GM23338 (cell line): Measurements from ENCODE around the gene SMYD3. TPM values are rescaled to one million over a fixed set of nuclear protein-coding genes. Genes with fewer than 3 reads are reported as not detected.

Source experiments
- ATAC-seq: fragments of 200-7000 bp; cut with Tn5 transposase; 3 replicates; pipeline ENCODE4 v1.9.1; 2020
- DNase-seq: peaks from one replicate; pipeline ENCODE4 v3.0.0-alpha.2; 2015; ENCODE audit warnings: low spot score
- H2AFZ ChIP-seq: fragments of 200-600 bp; sonication (generic); 2 replicates; pipeline ENCODE4 v1.8.0; 2016; ENCODE audit warnings: antibody characterized with exemption, mild to moderate bottlenecking, moderate library complexity
- H3F3A ChIP-seq: fragments of 200-600 bp; sonication (generic); replicated peaks from 2 replicates; pipeline ENCODE4 v1.8.0; 2017; ENCODE audit warnings: antibody characterized with exemption, mixed run types, low read depth
- H3K27ac ChIP-seq: fragments of 200-600 bp; sonication (generic); 2 replicates; pipeline ENCODE4 v1.6.1; 2016; ENCODE audit warnings: low read depth
- H3K27me3 ChIP-seq: fragments of 200-600 bp; sonication (generic); 2 replicates; pipeline ENCODE4 v1.8.0; 2016; ENCODE audit warnings: mild to moderate bottlenecking, mixed run types, moderate library complexity; ENCODE audit not compliant: insufficient read depth
- H3K36me3 ChIP-seq: fragments of 200-600 bp; sonication (generic); 2 replicates; pipeline ENCODE4 v1.8.0; 2016; ENCODE audit warnings: mild to moderate bottlenecking; ENCODE audit not compliant: insufficient read depth
- H3K4me1 ChIP-seq: fragments of 200-600 bp; sonication (generic); 2 replicates; pipeline ENCODE4 v1.8.0; 2016; ENCODE audit warnings: mild to moderate bottlenecking, moderate library complexity; ENCODE audit not compliant: insufficient read depth
- H3K4me2 ChIP-seq: fragments of 200-600 bp; sonication (generic); 2 replicates; pipeline ENCODE4 v1.7.1; 2017; ENCODE audit warnings: mixed run types
- H3K4me3 ChIP-seq: fragments of 200-600 bp; sonication (generic); 2 replicates; pipeline ENCODE4 v1.6.1; 2016; ENCODE audit warnings: mixed run types
- H3K79me2 ChIP-seq: fragments of 200-600 bp; sonication (generic); replicated peaks from 2 replicates; pipeline ENCODE4 v1.8.0; 2017; ENCODE audit warnings: mild to moderate bottlenecking; ENCODE audit not compliant: insufficient read depth
- H3K9me2 ChIP-seq: fragments of 200-600 bp; sonication (generic); 2 replicates; pipeline ENCODE4 v1.8.0; 2017; ENCODE audit not compliant: insufficient read depth
- H4K20me1 ChIP-seq: fragments of 200-600 bp; sonication (generic); replicated peaks from 2 replicates; pipeline ENCODE4 v1.8.0; 2017; ENCODE audit warnings: mild to moderate bottlenecking; ENCODE audit not compliant: insufficient read depth
- H3K27ac Mint-ChIP-seq: 2 replicates; pipeline ENCODE4 v1.8.0; 2020; ENCODE audit warnings: inconsistent platforms, mild to moderate bottlenecking, moderate library complexity, mixed read lengths
- H3K27me3 Mint-ChIP-seq: 3 replicates; pipeline ENCODE4 v1.8.0; 2022; ENCODE audit warnings: low read depth, mild to moderate bottlenecking, moderate library complexity, mixed read lengths, inconsistent platforms; ENCODE audit not compliant: insufficient read depth, poor library complexity
- H3K36me3 Mint-ChIP-seq: 3 replicates; pipeline ENCODE4 v1.8.0; 2021; ENCODE audit warnings: low read depth, mild to moderate bottlenecking, inconsistent platforms, moderate library complexity, mixed read lengths
- H3K4me1 Mint-ChIP-seq: 3 replicates; pipeline ENCODE4 v1.8.0; 2020; ENCODE audit warnings: mild to moderate bottlenecking, inconsistent platforms, mixed read lengths
- H3K4me3 Mint-ChIP-seq: 3 replicates; pipeline ENCODE4 v1.8.0; 2021; ENCODE audit warnings: moderate library complexity, mild to moderate bottlenecking, inconsistent platforms, mixed read lengths
- H3K9me3 Mint-ChIP-seq: 3 replicates; pipeline ENCODE4 v1.8.0; 2020; ENCODE audit warnings: moderate library complexity, mild to moderate bottlenecking, inconsistent platforms, mixed read lengths
- EZH2 ChIP-seq: fragments of 200-600 bp; sonication (generic); IDR thresholded peaks from one replicate; pipeline ENCODE4 v1.8.0; 2017; ENCODE audit warnings: antibody characterized with exemption, mild to moderate bottlenecking, low read depth; ENCODE audit not compliant: unreplicated experiment
- EZH2phosphoT487 ChIP-seq: fragments of 200-600 bp; sonication (generic); IDR thresholded peaks from one replicate; pipeline ENCODE4 v1.8.1; 2018; ENCODE audit warnings: antibody characterized with exemption; ENCODE audit not compliant: unreplicated experiment
- NANOG ChIP-seq: IDR thresholded peaks from 2 replicates; pipeline ENCODE4 v1.6.1; 2016; ENCODE audit warnings: antibody characterized with exemption, borderline replicate concordance
- POLR2AphosphoS5 ChIP-seq: IDR thresholded peaks from 2 replicates; pipeline ENCODE4 v1.6.1; 2016; ENCODE audit warnings: antibody characterized with exemption, low read depth
- STAT1 ChIP-seq: IDR thresholded peaks from one replicate; pipeline ENCODE4 v1.6.1; 2016; ENCODE audit warnings: antibody characterized with exemption; ENCODE audit not compliant: unreplicated experiment
- ZNF114 ChIP-seq: fragments of 250-450 bp; sonication (Bioruptor Pico); IDR thresholded peaks from 2 replicates; pipeline ENCODE4 v1.5.0; 2020; ENCODE audit warnings: mild to moderate bottlenecking, moderate library complexity
- ZNF331 ChIP-seq: fragments of 250-450 bp; sonication (Bioruptor Pico); IDR thresholded peaks from 2 replicates; pipeline ENCODE4 v1.5.0; 2020; ENCODE audit warnings: low read depth, mild to moderate bottlenecking, moderate library complexity
- polyA plus RNA-seq: library from polyadenylated mRNA; unstranded; fragments of >200 nt; fragmentation: Nextera tagmentation; extraction: Ambion mirVana; gene quantifications from 2 replicates; pipeline ENCODE4 v1.2.1, GENCODE V29; 2016
- total RNA-seq: library from RNA; depleted of rRNA; stranded (reverse); fragments of >200 nt; shearing (Covaris generic); gene quantifications from 2 replicates; pipeline ENCODE4 v1.2.3, GENCODE V29; 2014
- TF ChIP-seq, protein P1 (sequence below): IDR thresholded peaks from one replicate; pipeline ENCODE4 v1.6.1; 2018; ENCODE audit warnings: antibody characterized with exemption; ENCODE audit not compliant: unreplicated experiment
- TF ChIP-seq, protein P2 (sequence below): fragments of 250-450 bp; sonication (Bioruptor Pico); IDR thresholded peaks from 2 replicates; pipeline ENCODE4 v1.5.0; 2020; ENCODE audit warnings: mild to moderate bottlenecking, moderate library complexity
- TF ChIP-seq, protein P3 (sequence below): IDR thresholded peaks from 2 replicates; pipeline ENCODE4 v1.6.1; 2016; ENCODE audit warnings: antibody characterized with exemption
- TF ChIP-seq, protein P4 (sequence below), 2 experiments: fragments of 200-600 bp in 1 of 2; sonication (generic) in 1 of 2; conservative IDR thresholded peaks; 2 replicates each; pipeline versions ENCODE4 v1.5.1 to v1.6.1; 2016 to 2017; ENCODE audit warnings: antibody characterized with exemption in 2 of 2, low read depth in 2 of 2, mild to moderate bottlenecking in 2 of 2, moderate library complexity in 1 of 2

SMYD3 gene
- total and polyA plus RNA-seq, 2 experiments from 2014 or later = 31.8 to 34.4 TPM

DNA sequence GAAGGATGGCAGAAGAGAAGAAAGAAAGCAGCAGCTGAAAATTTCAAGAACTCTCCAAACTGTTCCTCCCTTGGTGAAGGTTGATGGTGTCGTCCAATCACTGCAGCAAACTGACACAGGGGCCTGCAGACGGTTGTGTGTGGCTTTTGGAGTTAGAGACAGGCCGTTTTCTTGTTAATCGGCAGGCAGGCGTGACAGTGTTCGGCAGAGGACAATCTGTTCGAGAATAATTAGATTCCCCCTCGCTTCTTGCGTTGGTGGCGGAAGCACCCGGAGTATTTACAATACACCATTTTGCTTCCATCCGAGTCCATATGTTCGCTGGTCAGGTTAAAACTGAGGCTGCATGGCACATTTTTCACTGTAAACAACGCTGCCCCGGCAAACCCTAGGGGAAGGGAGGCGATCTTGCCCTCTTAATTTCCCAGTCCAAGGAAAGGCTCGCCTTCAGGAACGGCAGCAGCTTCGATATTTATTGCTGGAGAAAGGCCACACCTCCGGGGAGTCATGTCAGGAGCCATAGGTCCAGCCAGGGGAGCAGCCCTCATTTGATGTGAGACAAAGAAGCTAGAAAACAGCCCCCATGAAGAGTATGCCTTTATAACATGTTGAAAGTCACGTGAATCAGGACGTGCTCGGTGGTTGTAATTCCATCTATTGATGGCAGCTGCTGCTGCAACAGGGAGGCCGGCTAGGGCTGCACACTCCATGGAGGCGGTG, 360.1 kb downstream of the SMYD3 start:
- Mint-ChIP-seq H3K36me3 (peaks cover 17% of the 10 kb centered on the region), H3K27me3 (no peaks in the 10 kb centered on the region), H3K4me3 (no peak overlapping the region), H3K4me1 (peaks cover under 1% of the 10 kb centered on the region; the same call in 1 of the 3 replicates), H3K9me3 (peaks cover 23% of the 10 kb centered on the region), H3K27ac (no peak overlapping the region)
- no peaks in the 10 kb centered on the region for H3K36me3 ChIP-seq
- H4K20me1 ChIP-seq = no peaks in the 10 kb centered on the region
- DNase-seq (no peak), ATAC-seq (no peak)
- H3F3A ChIP-seq = no peaks in the 10 kb centered on the region
- H3K27me3 ChIP-seq = no peaks in the 10 kb centered on the region
- H3K9me2 ChIP-seq = no peaks in the 10 kb centered on the region
- no peak overlapping the region for H3K4me2 ChIP-seq
- TF ChIP-seq ZNF114 (CRISPR knock-in tag) = no peak
- no peak for TF ChIP-seq EZH2
- no peak for TF ChIP-seq NANOG
- no peak for TF ChIP-seq POLR2AphosphoS5
- TF ChIP-seq, protein P1, sequence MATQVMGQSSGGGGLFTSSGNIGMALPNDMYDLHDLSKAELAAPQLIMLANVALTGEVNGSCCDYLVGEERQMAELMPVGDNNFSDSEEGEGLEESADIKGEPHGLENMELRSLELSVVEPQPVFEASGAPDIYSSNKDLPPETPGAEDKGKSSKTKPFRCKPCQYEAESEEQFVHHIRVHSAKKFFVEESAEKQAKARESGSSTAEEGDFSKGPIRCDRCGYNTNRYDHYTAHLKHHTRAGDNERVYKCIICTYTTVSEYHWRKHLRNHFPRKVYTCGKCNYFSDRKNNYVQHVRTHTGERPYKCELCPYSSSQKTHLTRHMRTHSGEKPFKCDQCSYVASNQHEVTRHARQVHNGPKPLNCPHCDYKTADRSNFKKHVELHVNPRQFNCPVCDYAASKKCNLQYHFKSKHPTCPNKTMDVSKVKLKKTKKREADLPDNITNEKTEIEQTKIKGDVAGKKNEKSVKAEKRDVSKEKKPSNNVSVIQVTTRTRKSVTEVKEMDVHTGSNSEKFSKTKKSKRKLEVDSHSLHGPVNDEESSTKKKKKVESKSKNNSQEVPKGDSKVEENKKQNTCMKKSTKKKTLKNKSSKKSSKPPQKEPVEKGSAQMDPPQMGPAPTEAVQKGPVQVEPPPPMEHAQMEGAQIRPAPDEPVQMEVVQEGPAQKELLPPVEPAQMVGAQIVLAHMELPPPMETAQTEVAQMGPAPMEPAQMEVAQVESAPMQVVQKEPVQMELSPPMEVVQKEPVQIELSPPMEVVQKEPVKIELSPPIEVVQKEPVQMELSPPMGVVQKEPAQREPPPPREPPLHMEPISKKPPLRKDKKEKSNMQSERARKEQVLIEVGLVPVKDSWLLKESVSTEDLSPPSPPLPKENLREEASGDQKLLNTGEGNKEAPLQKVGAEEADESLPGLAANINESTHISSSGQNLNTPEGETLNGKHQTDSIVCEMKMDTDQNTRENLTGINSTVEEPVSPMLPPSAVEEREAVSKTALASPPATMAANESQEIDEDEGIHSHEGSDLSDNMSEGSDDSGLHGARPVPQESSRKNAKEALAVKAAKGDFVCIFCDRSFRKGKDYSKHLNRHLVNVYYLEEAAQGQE = no peak
- TF ChIP-seq STAT1 = no peak
- TF ChIP-seq, protein P2, sequence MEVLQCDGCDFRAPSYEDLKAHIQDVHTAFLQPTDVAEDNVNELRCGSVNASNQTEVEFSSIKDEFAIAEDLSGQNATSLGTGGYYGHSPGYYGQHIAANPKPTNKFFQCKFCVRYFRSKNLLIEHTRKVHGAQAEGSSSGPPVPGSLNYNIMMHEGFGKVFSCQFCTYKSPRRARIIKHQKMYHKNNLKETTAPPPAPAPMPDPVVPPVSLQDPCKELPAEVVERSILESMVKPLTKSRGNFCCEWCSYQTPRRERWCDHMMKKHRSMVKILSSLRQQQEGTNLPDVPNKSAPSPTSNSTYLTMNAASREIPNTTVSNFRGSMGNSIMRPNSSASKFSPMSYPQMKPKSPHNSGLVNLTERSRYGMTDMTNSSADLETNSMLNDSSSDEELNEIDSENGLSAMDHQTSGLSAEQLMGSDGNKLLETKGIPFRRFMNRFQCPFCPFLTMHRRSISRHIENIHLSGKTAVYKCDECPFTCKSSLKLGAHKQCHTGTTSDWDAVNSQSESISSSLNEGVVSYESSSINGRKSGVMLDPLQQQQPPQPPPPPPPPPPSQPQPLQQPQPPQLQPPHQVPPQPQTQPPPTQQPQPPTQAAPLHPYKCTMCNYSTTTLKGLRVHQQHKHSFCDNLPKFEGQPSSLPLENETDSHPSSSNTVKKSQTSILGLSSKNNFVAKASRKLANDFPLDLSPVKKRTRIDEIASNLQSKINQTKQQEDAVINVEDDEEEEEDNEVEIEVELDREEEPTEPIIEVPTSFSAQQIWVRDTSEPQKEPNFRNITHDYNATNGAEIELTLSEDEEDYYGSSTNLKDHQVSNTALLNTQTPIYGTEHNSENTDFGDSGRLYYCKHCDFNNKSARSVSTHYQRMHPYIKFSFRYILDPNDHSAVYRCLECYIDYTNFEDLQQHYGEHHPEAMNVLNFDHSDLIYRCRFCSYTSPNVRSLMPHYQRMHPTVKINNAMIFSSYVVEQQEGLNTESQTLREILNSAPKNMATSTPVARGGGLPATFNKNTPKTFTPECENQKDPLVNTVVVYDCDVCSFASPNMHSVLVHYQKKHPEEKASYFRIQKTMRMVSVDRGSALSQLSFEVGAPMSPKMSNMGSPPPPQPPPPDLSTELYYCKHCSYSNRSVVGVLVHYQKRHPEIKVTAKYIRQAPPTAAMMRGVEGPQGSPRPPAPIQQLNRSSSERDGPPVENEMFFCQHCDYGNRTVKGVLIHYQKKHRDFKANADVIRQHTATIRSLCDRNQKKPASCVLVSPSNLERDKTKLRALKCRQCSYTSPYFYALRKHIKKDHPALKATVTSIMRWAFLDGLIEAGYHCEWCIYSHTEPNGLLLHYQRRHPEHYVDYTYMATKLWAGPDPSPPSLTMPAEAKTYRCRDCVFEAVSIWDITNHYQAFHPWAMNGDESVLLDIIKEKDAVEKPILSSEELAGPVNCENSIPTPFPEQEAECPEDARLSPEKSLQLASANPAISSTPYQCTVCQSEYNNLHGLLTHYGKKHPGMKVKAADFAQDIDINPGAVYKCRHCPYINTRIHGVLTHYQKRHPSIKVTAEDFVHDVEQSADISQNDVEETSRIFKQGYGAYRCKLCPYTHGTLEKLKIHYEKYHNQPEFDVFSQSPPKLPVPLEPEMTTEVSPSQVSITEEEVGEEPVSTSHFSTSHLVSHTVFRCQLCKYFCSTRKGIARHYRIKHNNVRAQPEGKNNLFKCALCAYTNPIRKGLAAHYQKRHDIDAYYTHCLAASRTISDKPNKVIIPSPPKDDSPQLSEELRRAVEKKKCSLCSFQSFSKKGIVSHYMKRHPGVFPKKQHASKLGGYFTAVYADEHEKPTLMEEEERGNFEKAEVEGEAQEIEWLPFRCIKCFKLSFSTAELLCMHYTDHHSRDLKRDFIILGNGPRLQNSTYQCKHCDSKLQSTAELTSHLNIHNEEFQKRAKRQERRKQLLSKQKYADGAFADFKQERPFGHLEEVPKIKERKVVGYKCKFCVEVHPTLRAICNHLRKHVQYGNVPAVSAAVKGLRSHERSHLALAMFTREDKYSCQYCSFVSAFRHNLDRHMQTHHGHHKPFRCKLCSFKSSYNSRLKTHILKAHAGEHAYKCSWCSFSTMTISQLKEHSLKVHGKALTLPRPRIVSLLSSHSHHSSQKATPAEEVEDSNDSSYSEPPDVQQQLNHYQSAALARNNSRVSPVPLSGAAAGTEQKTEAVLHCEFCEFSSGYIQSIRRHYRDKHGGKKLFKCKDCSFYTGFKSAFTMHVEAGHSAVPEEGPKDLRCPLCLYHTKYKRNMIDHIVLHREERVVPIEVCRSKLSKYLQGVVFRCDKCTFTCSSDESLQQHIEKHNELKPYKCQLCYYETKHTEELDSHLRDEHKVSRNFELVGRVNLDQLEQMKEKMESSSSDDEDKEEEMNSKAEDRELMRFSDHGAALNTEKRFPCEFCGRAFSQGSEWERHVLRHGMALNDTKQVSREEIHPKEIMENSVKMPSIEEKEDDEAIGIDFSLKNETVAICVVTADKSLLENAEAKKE = no peak
- TF ChIP-seq, protein P3, sequence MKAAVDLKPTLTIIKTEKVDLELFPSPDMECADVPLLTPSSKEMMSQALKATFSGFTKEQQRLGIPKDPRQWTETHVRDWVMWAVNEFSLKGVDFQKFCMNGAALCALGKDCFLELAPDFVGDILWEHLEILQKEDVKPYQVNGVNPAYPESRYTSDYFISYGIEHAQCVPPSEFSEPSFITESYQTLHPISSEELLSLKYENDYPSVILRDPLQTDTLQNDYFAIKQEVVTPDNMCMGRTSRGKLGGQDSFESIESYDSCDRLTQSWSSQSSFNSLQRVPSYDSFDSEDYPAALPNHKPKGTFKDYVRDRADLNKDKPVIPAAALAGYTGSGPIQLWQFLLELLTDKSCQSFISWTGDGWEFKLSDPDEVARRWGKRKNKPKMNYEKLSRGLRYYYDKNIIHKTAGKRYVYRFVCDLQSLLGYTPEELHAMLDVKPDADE = no peak
- TF ChIP-seq, protein P4, sequence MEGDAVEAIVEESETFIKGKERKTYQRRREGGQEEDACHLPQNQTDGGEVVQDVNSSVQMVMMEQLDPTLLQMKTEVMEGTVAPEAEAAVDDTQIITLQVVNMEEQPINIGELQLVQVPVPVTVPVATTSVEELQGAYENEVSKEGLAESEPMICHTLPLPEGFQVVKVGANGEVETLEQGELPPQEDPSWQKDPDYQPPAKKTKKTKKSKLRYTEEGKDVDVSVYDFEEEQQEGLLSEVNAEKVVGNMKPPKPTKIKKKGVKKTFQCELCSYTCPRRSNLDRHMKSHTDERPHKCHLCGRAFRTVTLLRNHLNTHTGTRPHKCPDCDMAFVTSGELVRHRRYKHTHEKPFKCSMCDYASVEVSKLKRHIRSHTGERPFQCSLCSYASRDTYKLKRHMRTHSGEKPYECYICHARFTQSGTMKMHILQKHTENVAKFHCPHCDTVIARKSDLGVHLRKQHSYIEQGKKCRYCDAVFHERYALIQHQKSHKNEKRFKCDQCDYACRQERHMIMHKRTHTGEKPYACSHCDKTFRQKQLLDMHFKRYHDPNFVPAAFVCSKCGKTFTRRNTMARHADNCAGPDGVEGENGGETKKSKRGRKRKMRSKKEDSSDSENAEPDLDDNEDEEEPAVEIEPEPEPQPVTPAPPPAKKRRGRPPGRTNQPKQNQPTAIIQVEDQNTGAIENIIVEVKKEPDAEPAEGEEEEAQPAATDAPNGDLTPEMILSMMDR (conservative IDR thresholded peaks at IDR 0.05; ENCODE audit: low read depth in 2 of 2) = no peak
- TF ChIP-seq ZNF331 (CRISPR knock-in tag) = no peak
- TF ChIP-seq EZH2phosphoT487 = no peak
- H3K79me2 ChIP-seq = no peaks in the 10 kb centered on the region
- no peak overlapping the region for H3K4me3 ChIP-seq
- H3K4me1 ChIP-seq = no peaks in the 10 kb centered on the region
- H3K27ac ChIP-seq = no peak overlapping the region
- H2AFZ ChIP-seq = no peak overlapping the region
